ENCODE measurements around the gene SS18.

Gene SS18

GRCh38 chr18:25998461-25998860 is 92.0 kb downstream of the SS18 start:
- DNase-seq (ENCODE audit: low spot score): no peak

- DNase-seq (ENCODE audit: low spot score): no peak
These were observed 97.8 kb downstream of the SS18 start for GRCh38 chr18:25992566-25992965.

- DNase-seq (ENCODE audit: low spot score): no peak
These were observed 99.9 kb downstream of the SS18 start for GRCh38 chr18:25990473-25990872.

GRCh38 chr18:25985707-25986394 is 104.6 kb downstream of the SS18 start:
- no peak for DNase-seq (ENCODE audit: low spot score)

- no peak for DNase-seq (ENCODE audit: low spot score)
These were observed 106.7 kb downstream of the SS18 start for GRCh38 chr18:25983730-25984129.

- DNase-seq (ENCODE audit: low spot score): no peak
These were observed 107.5 kb downstream of the SS18 start for GRCh38 chr18:25982961-25983360.

- DNase-seq (ENCODE audit: low spot score): no peak
These were observed 108.3 kb downstream of the SS18 start for GRCh38 chr18:25982153-25982552.

- DNase-seq (ENCODE audit: low spot score): no peak
These were observed 110.9 kb downstream of the SS18 start for GRCh38 chr18:25979369-25980040.

- no peak for DNase-seq (ENCODE audit: low spot score)
These were observed 113.9 kb downstream of the SS18 start for GRCh38 chr18:25976554-25976953.

GRCh38 chr18:25974630-25975077 is 115.8 kb downstream of the SS18 start:
- no peak for DNase-seq (ENCODE audit: low spot score)

All from kidney capillary endothelial cell (primary cell).